Measurements from ENCODE around the gene RGS8. TPM values are rescaled to one million over a fixed set of nuclear protein-coding genes. Genes with fewer than 3 reads are reported as not detected.

Gene RGS8
- total RNA-seq, 2 experiments from 2014 or later = 0.05 TPM; not detected in 1

DNA sequence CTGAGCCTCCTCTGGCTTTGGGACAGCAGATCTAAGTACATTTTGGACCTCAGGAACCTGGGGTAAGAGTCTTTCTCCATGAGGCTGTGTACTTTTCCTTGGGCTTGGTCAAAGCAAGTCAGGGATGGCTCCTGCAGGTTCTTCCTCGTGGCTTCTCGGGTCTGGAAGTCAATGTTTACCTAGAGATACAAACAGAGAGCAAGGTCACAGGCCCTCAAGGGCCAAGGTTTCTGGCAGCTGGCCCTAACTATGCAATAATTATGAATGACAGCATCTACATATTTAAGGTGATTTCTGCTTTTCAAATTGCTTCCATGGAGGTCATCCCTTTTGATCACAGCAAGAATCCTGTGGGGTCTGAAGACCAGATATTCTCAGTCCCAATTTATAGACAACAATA, 37.6 kb downstream of the RGS8 start:
- Mint-ChIP-seq H3K9me3 (no peaks in the 10 kb centered on the region), H3K4me1 (ENCODE audit: low read depth) (peaks cover 6% of the 10 kb centered on the region), H3K4me3 (no peak overlapping the region), H3K27me3 (no peaks in the 10 kb centered on the region), H3K36me3 (no peaks in the 10 kb centered on the region), H3K27ac (no peak overlapping the region)
- ChIA-PET POLR2A (no interaction called here), CTCF (interaction anchor here (0.9 kb wide), 1 partner anchor 21 kb away, joined by 3 read pairs; no protein-coding TSS in a partner anchor)
- no peak for DNase-seq
- intact Hi-C loops (cut with micrococcal nuclease) = no loop called here

DNA sequence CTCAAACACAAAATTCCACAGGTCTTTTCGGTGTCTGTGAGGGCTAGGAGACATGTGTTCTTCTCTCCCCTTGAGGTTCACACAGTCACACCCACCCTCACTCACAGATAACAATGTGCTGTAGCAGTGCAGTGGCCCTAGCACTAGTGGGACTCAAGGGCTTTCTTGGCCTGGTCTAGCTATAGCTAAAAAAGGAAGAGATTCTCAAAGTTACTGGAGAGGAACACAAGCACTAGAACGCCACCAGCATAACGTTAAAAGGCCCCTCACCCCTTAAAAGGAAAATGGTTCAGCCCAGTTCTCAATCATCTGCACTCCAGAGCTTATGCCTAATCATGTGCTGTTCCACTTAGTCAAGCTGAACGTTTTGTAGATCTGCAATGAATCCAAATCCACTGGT, 39.5 kb downstream of the RGS8 start:
- no peaks in the 10 kb centered on the region for H3K4me1 Mint-ChIP-seq (ENCODE audit: low read depth)
- no peak overlapping the region for H3K27ac Mint-ChIP-seq
- no peak overlapping the region for H3K4me3 Mint-ChIP-seq
- H3K9me3 Mint-ChIP-seq = no peaks in the 10 kb centered on the region
- no peaks in the 10 kb centered on the region for H3K27me3 Mint-ChIP-seq
- intact Hi-C loops (cut with micrococcal nuclease) = no loop called here
- POLR2A ChIA-PET = no interaction called here
- CTCF ChIA-PET = no interaction called here
- H3K36me3 Mint-ChIP-seq = no peaks in the 10 kb centered on the region
- no peak for DNase-seq

DNA sequence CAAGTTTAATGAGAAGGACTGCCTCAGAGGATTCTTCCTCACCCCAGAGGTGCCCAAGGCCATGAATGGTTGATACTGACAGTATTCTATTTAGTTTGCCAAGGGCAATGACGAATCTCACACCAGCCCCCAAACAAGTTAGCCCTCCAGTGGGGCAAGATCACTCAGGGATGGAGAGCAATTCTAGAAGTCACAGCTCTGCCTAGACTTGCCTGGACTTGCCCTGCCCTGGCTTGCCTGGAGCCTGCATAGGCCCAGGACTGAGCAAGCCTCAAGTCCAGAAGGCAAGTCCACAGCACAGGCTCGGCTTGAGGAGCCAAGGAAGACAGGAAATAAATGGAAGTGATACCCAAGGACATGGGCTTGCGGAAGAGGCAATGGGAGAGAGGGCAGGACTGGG, 40.7 kb downstream of the RGS8 start:
- Mint-ChIP-seq H3K4me3 (no peak overlapping the region), H3K27ac (no peak overlapping the region), H3K36me3 (no peaks in the 10 kb centered on the region), H3K4me1 (ENCODE audit: low read depth) (no peaks in the 10 kb centered on the region), H3K9me3 (no peaks in the 10 kb centered on the region), H3K27me3 (no peaks in the 10 kb centered on the region)
- intact Hi-C loops (cut with micrococcal nuclease) = no loop called here
- DNase-seq = no peak
- ChIA-PET POLR2A (no interaction called here), CTCF (no interaction called here)

DNA sequence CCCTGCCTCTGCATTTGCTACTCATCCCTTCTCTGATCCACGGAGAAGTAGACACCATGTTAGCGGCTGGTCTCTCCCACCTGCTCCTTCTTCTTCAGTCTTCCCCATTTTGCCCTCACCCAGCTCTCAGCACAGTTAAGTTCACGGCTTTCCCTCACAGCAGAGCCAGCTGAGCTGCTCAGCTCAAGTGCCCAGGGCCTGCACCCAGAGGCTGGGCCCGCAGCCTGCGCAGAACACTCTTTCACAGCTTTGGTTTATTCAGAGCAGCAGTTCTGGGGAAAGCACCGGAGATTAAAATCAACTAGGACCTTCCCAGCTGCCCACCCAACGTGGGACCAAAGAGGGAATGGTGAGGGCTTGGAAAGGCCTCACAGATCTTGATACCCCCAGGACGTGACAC, 41.9 kb downstream of the RGS8 start:
- CTCF ChIA-PET = no interaction called here
- no peaks in the 10 kb centered on the region for H3K4me1 Mint-ChIP-seq (ENCODE audit: low read depth)
- POLR2A ChIA-PET = no interaction called here
- peaks cover 1% of the 10 kb centered on the region for H3K27me3 Mint-ChIP-seq
- intact Hi-C loops (cut with micrococcal nuclease) = no loop called here
- no peak overlapping the region for H3K27ac Mint-ChIP-seq
- no peaks in the 10 kb centered on the region for H3K9me3 Mint-ChIP-seq
- no peaks in the 10 kb centered on the region for H3K36me3 Mint-ChIP-seq
- H3K4me3 Mint-ChIP-seq = no peak overlapping the region
- DNase-seq = no peak

DNA sequence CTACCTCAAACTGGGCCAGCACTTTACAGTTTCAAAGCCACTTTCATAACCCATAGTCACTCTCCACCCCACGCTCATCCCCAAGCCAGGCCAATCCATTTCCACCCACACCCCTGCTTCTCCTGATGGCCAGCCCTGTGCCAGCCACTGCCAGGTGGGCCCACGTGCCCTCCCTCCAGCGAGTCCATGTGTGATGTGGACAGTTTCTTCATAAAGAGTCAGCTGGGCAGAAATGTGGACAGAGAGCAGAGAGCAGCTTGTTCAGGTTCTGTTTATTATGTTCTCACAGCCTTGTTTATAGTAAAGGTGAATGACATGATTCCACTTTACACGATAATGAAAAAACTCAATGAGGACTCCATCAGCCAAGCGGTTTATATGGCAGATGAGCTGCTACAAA, 42.8 kb downstream of the RGS8 start:
- intact Hi-C loops (cut with micrococcal nuclease) = no loop called here

DNA sequence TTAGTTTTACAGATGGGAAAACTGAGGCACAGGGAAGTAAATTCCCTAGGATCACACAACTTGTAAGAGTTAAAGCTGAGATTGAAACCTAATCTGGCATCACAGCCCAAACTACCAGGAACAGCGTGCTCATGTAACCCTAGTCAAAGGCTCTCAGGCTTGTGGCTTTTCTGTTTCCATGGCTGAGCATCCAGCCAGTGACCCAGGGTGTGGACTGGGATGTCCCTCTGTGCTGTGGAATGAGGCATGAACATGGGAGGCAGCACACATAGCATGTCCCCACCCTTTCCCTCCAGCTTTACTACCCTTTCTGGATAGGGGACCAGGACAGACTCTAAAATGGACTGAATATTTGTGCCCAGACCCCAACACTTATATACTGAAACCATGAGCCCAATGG, 45.1 kb downstream of the RGS8 start:
- POLR2A ChIA-PET = no interaction called here
- intact Hi-C loops (cut with micrococcal nuclease) = no loop called here

More for the DNA sequence above, 42.8 kb downstream of the RGS8 start:
- Mint-ChIP-seq H3K27me3 (peaks cover 1% of the 10 kb centered on the region), H3K4me3 (no peak overlapping the region), H3K9me3 (no peaks in the 10 kb centered on the region), H3K36me3 (no peaks in the 10 kb centered on the region), H3K27ac (no peak overlapping the region), H3K4me1 (ENCODE audit: low read depth) (no peaks in the 10 kb centered on the region)
- ChIA-PET POLR2A (no interaction called here), CTCF (interaction anchor here (1.1 kb wide), 1 partner anchor 142 kb away, joined by 4 read pairs; no protein-coding TSS in a partner anchor)
- no peak for DNase-seq

DNA sequence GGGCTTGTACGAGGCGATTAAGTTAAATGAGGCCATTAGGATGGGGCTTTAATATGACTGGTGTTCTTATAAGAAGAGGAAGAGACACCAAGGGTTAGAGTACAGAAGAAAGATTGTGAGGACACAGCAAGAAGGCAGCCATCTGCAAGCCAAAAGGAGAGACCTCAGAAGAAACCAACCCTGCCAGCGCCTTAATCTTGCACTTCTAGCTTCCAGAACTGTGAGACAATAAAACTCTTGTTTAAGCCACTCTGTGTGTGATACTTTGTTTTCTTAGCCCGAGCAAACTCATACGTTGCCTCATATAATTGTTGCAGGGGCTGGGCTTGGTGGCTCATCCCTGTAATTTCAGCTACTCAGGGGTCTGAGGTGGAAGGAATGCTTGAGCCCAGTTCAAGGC, 46.6 kb downstream of the RGS8 start:
- no peaks in the 10 kb centered on the region for H3K36me3 Mint-ChIP-seq
- ChIA-PET POLR2A (no interaction called here), CTCF (no interaction called here)
- peaks cover 4% of the 10 kb centered on the region for H3K4me1 Mint-ChIP-seq (ENCODE audit: low read depth)
- H3K4me3 Mint-ChIP-seq = no peak overlapping the region
- intact Hi-C loops (cut with micrococcal nuclease) = no loop called here
- H3K27ac Mint-ChIP-seq = no peak overlapping the region
- peaks cover 11% of the 10 kb centered on the region for H3K27me3 Mint-ChIP-seq
- H3K9me3 Mint-ChIP-seq = no peaks in the 10 kb centered on the region
- DNase-seq = no peak

More for the DNA sequence above, 45.1 kb downstream of the RGS8 start:
- H3K4me1 Mint-ChIP-seq (ENCODE audit: low read depth) = no peaks in the 10 kb centered on the region
- H3K27me3 Mint-ChIP-seq = peaks cover 8% of the 10 kb centered on the region
- DNase-seq = no peak
- H3K4me3 Mint-ChIP-seq = no peak overlapping the region
- H3K27ac Mint-ChIP-seq = no peak overlapping the region
- CTCF ChIA-PET = no interaction called here
- no peaks in the 10 kb centered on the region for H3K9me3 Mint-ChIP-seq
- H3K36me3 Mint-ChIP-seq = no peaks in the 10 kb centered on the region

DNA sequence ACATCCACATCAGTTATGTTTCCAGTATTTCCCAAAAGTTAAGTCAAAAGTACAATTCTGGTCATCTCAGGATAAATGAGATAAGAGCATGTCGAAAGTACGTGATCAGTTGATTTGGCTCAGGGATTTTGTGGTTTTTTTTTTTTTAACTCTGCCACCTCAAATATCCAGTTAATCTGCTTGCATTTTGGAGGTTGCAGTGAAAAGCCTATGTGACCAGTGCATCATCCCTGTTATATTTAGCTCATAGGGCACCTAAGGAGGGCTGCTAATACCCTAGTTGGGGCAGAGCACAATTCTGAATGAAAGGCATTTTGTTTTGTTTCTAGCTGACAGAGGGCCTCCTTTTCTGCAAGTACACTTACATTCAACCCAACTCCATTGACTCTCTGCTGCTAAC, 48.5 kb downstream of the RGS8 start:
- Mint-ChIP-seq H3K27me3 (peaks cover 17% of the 10 kb centered on the region), H3K27ac (no peak overlapping the region), H3K4me3 (no peak overlapping the region), H3K9me3 (no peaks in the 10 kb centered on the region), H3K4me1 (ENCODE audit: low read depth) (peaks cover 16% of the 10 kb centered on the region), H3K36me3 (no peaks in the 10 kb centered on the region)
- ChIA-PET CTCF (interaction anchor here (1.1 kb wide), 1 partner anchor 148 kb away, joined by 3 read pairs; no protein-coding TSS in a partner anchor), POLR2A (no interaction called here)
- intact Hi-C loops (cut with micrococcal nuclease) = no loop called here
- DNase-seq = no peak

Other genes with a start within 250 kb of the RGS8 start
- not detected for gene RGSL1, start 234.4 kb downstream of the RGS8 start, total RNA-seq
- gene RNASEL, start 95.3 kb downstream of the RGS8 start, total RNA-seq = 1 to 10 TPM; 4.5 TPM
- gene RGS16, start 80.2 kb downstream of the RGS8 start, total RNA-seq = 10 to 100 TPM; 49.8 to 51.9 TPM
- gene NPL, start 105.2 kb upstream of the RGS8 start, total RNA-seq = 1 to 10 TPM; 3.8 to 7.8 TPM
- gene DHX9, start 154.8 kb upstream of the RGS8 start, total RNA-seq = 100 to 1,000 TPM; 212 to 215 TPM